ENCODE measurements around the gene LRRC37A3.
"Not testable (repeated sequence)": the region's sequence is repeated elsewhere in the genome, so short reads cannot be mapped to it uniquely, and the experiment has no call there.

DNA sequence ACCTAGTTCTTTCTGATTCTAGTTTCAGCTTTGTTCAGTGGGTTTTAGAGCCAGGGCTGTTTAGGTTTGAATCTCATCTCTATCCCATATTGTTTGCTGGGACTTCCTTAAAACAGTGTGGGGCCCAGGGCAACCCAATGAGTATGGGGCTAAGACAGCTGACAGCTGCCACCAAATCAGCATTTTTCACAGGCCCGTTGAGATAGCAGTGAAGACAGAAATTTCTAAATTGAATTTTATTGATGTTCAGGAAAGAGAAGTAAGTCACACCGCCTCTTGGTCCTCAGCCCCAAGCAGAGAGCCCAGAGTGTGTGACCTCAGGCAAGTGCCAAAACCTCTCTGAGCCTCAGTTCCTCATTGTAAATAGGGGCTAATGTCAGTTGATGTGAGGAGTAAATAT, 78.3 kb downstream of the LRRC37A3 start:
- not testable (repeated sequence) for TF ChIP-seq POLR2A (IDR thresholded peaks at IDR 0.05; ENCODE audit: borderline replicate concordance, extremely low read depth, insufficient read depth, insufficient read length); RAD21 (IDR thresholded peaks at IDR 0.05; ENCODE audit: low read depth)
- TF ChIP-seq, protein P1, sequence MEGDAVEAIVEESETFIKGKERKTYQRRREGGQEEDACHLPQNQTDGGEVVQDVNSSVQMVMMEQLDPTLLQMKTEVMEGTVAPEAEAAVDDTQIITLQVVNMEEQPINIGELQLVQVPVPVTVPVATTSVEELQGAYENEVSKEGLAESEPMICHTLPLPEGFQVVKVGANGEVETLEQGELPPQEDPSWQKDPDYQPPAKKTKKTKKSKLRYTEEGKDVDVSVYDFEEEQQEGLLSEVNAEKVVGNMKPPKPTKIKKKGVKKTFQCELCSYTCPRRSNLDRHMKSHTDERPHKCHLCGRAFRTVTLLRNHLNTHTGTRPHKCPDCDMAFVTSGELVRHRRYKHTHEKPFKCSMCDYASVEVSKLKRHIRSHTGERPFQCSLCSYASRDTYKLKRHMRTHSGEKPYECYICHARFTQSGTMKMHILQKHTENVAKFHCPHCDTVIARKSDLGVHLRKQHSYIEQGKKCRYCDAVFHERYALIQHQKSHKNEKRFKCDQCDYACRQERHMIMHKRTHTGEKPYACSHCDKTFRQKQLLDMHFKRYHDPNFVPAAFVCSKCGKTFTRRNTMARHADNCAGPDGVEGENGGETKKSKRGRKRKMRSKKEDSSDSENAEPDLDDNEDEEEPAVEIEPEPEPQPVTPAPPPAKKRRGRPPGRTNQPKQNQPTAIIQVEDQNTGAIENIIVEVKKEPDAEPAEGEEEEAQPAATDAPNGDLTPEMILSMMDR (IDR thresholded peaks at IDR 0.05 in 2 of 3, conservative IDR thresholded peaks at IDR 0.05 in 1 of 3; ENCODE audit: borderline replicate concordance in 1 of 3, insufficient read depth in 1 of 3, low read depth in 2 of 3, low read length in 2 of 3), result not testable (repeated sequence)

All from HCT116 (cell line).